MCF 10A (cell line): Measurements from ENCODE around the gene PRR15. TPM values are rescaled to one million over a fixed set of nuclear protein-coding genes. Genes with fewer than 3 reads are reported as not detected.
A peak's percentile ranks its signal among the peaks of the same experiment; 100 is the strongest.

Source experiments
- BruUV-seq: library from RNA; stranded (reverse); fragments of 400-500 nt; replicated peaks from 2 replicates; lab custom pipeline; 2021; lab: Mats Ljungman, UMichigan
- CTCF ChIA-PET: fragments of 300-600 bp; sonication (Branson Sonifier 250); formaldehyde crosslinking; extraction: SDS; loops from one replicate; lab custom pipeline; 2021; ENCODE audit warnings: antibody characterized with exemption, inconsistent platforms; lab: Yijun Ruan, JAX
- POLR2A ChIA-PET: fragments of 300-600, 350-650 bp; sonication (Branson Sonifier 250); formaldehyde crosslinking; extraction: SDS; loops from one replicate; lab custom pipeline; 2020; ENCODE audit warnings: antibody characterized with exemption, inconsistent platforms; lab: Yijun Ruan, JAX
- DNase-seq: peaks from one replicate; pipeline ENCODE4 v3.0.0-alpha.2; 2018; ENCODE audit not compliant: unreplicated experiment
- H3K27ac Mint-ChIP-seq: one replicate; pipeline ENCODE4 v1.8.0; 2022; ENCODE audit warnings: mild to moderate bottlenecking, low read depth, mixed read lengths; ENCODE audit not compliant: unreplicated experiment
- H3K27me3 Mint-ChIP-seq: one replicate; pipeline ENCODE4 v1.8.0; 2022; ENCODE audit warnings: mixed read lengths; ENCODE audit not compliant: insufficient read depth, unreplicated experiment
- H3K36me3 Mint-ChIP-seq: one replicate; pipeline ENCODE4 v1.8.0; 2022; ENCODE audit warnings: mild to moderate bottlenecking, moderate library complexity, mixed read lengths; ENCODE audit not compliant: insufficient read depth, unreplicated experiment
- H3K4me1 Mint-ChIP-seq: one replicate; pipeline ENCODE4 v1.8.0; 2022; ENCODE audit warnings: mixed read lengths; ENCODE audit not compliant: insufficient read depth, unreplicated experiment
- H3K4me3 Mint-ChIP-seq: one replicate; pipeline ENCODE4 v1.8.0; 2022; ENCODE audit warnings: mild to moderate bottlenecking, moderate library complexity, mixed read lengths; ENCODE audit not compliant: unreplicated experiment
- H3K9me3 Mint-ChIP-seq: one replicate; pipeline ENCODE4 v1.8.0; 2022; ENCODE audit warnings: mixed read lengths; ENCODE audit not compliant: unreplicated experiment
- CTCF ChIP-seq: fragments of 200-600 bp; IDR thresholded peaks from one replicate; pipeline ENCODE4 v1.8.0; 2022; ENCODE audit warnings: antibody characterized with exemption, mild to moderate bottlenecking; ENCODE audit not compliant: unreplicated experiment
- intact Hi-C: fragments of 100-400 bp; cut with micrococcal nuclease; formaldehyde crosslinking; loops from 2 replicates; pipeline ENCODE4 v1.14.1; 2022
- total RNA-seq: library from RNA; stranded (reverse); gene quantifications from 2 replicates; pipeline ENCODE4 v1.2.3, GENCODE V29; 2022

Gene PRR15
- total RNA-seq, 1 experiment from 2014 or later, result 8.0 TPM

- Mint-ChIP-seq H3K27ac (peak overlapping the region; percentile 43), H3K4me3 (no peak overlapping the region), H3K4me1 (peaks cover 13% of the 10 kb centered on the region), H3K9me3 (no peaks in the 10 kb centered on the region), H3K36me3 (no peaks in the 10 kb centered on the region), H3K27me3 (no peaks in the 10 kb centered on the region)
- TF ChIP-seq CTCF, result no peak
- POLR2A ChIA-PET, result interaction anchor here (0.9 to 2.4 kb wide), 5 partner anchors 8 to 68 kb away, joined by 4 to 8 read pairs (median 5); partner anchors contain the start of gene PRR15
- DNase-seq, result peak; percentile 81
- BruUV-seq, result no TSS peak
- intact Hi-C loops, result no loop called here
- CTCF ChIA-PET, result interaction anchor here (0.6 to 1.0 kb wide), 5 partner anchors 24 to 617 kb away, joined by 3 to 8 read pairs (median 4); partner anchors contain the start of gene PRR15
These were observed 24.2 kb upstream of the PRR15 start for GRCh38 chr7:29539471-29539870.

GRCh38 chr7:29547421-29547820 lies 16.2 kb upstream of the PRR15 start:
- no peaks in the 10 kb centered on the region for H3K9me3 Mint-ChIP-seq
- no peaks in the 10 kb centered on the region for H3K27me3 Mint-ChIP-seq
- no peaks in the 10 kb centered on the region for H3K36me3 Mint-ChIP-seq
- DNase-seq, result no peak
- H3K4me1 Mint-ChIP-seq, result no peaks in the 10 kb centered on the region
- H3K4me3 Mint-ChIP-seq, result no peak overlapping the region
- TF ChIP-seq CTCF, result no peak
- intact Hi-C loops, result no loop called here
- ChIA-PET CTCF (no interaction called here), POLR2A (interaction anchor here (1.8 to 2.6 kb wide), 2 partner anchors 9 to 16 kb away, joined by 6 to 7 read pairs; partner anchors contain the start of gene PRR15)
- no TSS peak for BruUV-seq
- H3K27ac Mint-ChIP-seq, result no peak overlapping the region

GRCh38 chr7:29548823-29549222 lies 14.8 kb upstream of the PRR15 start:
- no TSS peak for BruUV-seq
- ChIA-PET POLR2A (interaction anchor here (1.8 to 2.6 kb wide), 2 partner anchors 10 to 15 kb away, joined by 6 to 7 read pairs; partner anchors contain the start of gene PRR15), CTCF (no interaction called here)
- intact Hi-C loops, result no loop called here
- H3K27me3 Mint-ChIP-seq, result no peaks in the 10 kb centered on the region
- H3K9me3 Mint-ChIP-seq, result no peaks in the 10 kb centered on the region
- TF ChIP-seq CTCF, result no peak
- H3K4me1 Mint-ChIP-seq, result no peaks in the 10 kb centered on the region
- no peaks in the 10 kb centered on the region for H3K36me3 Mint-ChIP-seq
- no peak overlapping the region for H3K4me3 Mint-ChIP-seq
- no peak overlapping the region for H3K27ac Mint-ChIP-seq
- peak; percentile 38 for DNase-seq

- no TSS peak for BruUV-seq
- no peaks in the 10 kb centered on the region for H3K27me3 Mint-ChIP-seq
These were observed 11.2 kb upstream of the PRR15 start for GRCh38 chr7:29552392-29552791.

More at GRCh38 chr7:29552392-29552791, 11.2 kb upstream of the PRR15 start:
- Mint-ChIP-seq H3K4me3 (no peak overlapping the region), H3K27ac (no peak overlapping the region), H3K4me1 (no peaks in the 10 kb centered on the region), H3K36me3 (no peaks in the 10 kb centered on the region), H3K9me3 (no peaks in the 10 kb centered on the region)
- intact Hi-C loops, result no loop called here
- POLR2A ChIA-PET, result interaction anchor here (1.4 to 2.9 kb wide), 2 partner anchors 11 to 12 kb away, joined by 5 to 15 read pairs; partner anchors contain the start of gene PRR15
- CTCF ChIA-PET, result interaction anchor here (0.6 to 1.5 kb wide), 2 partner anchors 11 to 312 kb away, joined by 3 to 4 read pairs; partner anchors contain the start of gene PRR15
- TF ChIP-seq CTCF, result no peak
- no peak for DNase-seq
